Measurements from ENCODE around the gene GPX3. TPM values are rescaled to one million over a fixed set of nuclear protein-coding genes. Genes with fewer than 3 reads are reported as not detected.

The GPX3 gene
- total RNA-seq, 1 experiment from 2014 or later, result 20.4 TPM

GRCh38 chr5:151062405-151063141 is 42.2 kb downstream of the GPX3 start:
- Histone ChIP-seq H4K5ac (ENCODE audit: insufficient read length, low read depth, low read length) (no peak overlapping the region), H3K4ac (ENCODE audit: low read depth, low read length) (no peak overlapping the region), H2AK5ac (ENCODE audit: insufficient read length, low read length) (no peak overlapping the region), H3K4me2 (ENCODE audit: insufficient read depth, insufficient read length, low read length) (no peak overlapping the region), H2BK120ac (ENCODE audit: low read depth, low read length, poor library complexity, severe bottlenecking) (no peak overlapping the region), H2BK20ac (ENCODE audit: low read depth, low read length, poor library complexity, severe bottlenecking) (no peak overlapping the region), H3K27ac (ENCODE audit: insufficient read length, low read depth, low read length) (no peak overlapping the region), H2BK15ac (ENCODE audit: low read depth, low read length) (no peak overlapping the region), H3T11ph (ENCODE audit: low read length) (no peak overlapping the region), H3K18ac (ENCODE audit: insufficient read length, low read depth, low read length) (no peak overlapping the region), H4K91ac (ENCODE audit: insufficient read length, low read depth, low read length) (no peak overlapping the region), H3K14ac (ENCODE audit: insufficient read depth, low read length) (no peak overlapping the region), H4K20me1 (ENCODE audit: control insufficient read depth, insufficient read depth, insufficient read length) (no peaks in the 10 kb centered on the region), H3K79me1 (ENCODE audit: insufficient read depth, low read depth, low read length, poor library complexity, severe bottlenecking) (no peaks in the 10 kb centered on the region), H2AFZ (ENCODE audit: low read length) (no peak overlapping the region), H3K4me1 (ENCODE audit: insufficient read depth, low read length) (no peaks in the 10 kb centered on the region), H3K27me3 (ENCODE audit: insufficient read depth, low read length) (no peaks in the 10 kb centered on the region), H3K23me2 (ENCODE audit: insufficient read length, low read depth, low read length, poor library complexity, severe bottlenecking) (no peaks in the 10 kb centered on the region), H2BK5ac (ENCODE audit: insufficient read length, low read length) (no peak overlapping the region), H3K56ac (ENCODE audit: insufficient read length, low read depth, low read length) (no peak overlapping the region), H2BK12ac (ENCODE audit: insufficient read length, low read depth, low read length) (no peak overlapping the region), H4K8ac (replicated peaks; ENCODE audit: insufficient read length, low read depth, low read length) (no peak overlapping the region), H3K23ac (ENCODE audit: insufficient read length, low read depth, low read length) (no peak overlapping the region), H3K9me3 (ENCODE audit: control insufficient read depth, low read depth, low read length) (no peaks in the 10 kb centered on the region), H3K79me2 (ENCODE audit: insufficient read depth, low read length) (no peaks in the 10 kb centered on the region), H3K9ac (ENCODE audit: extremely low read depth, insufficient read length, low read length) (no peak overlapping the region)
- Mint-ChIP-seq H3K4me3 (no peak overlapping the region), H3K27ac (0 out of 7 replicates have a peak overlapping the region, but pooled peaks of 1 of the 3 experiments have one; percentile 84), H3K27me3 (ENCODE audit: low read depth) (no peaks in the 10 kb centered on the region), H3K9me3 (no peaks in the 10 kb centered on the region), H3K4me1 (peaks cover 12% of the 10 kb centered on the region in 2 experiments), H3K36me3 (ENCODE audit: insufficient read depth in 1 of 3, low read depth in 3 of 3) (peaks cover 3 to 34% (median 20%) of the 10 kb centered on the region in 3 experiments)
- TF ChIP-seq CTCF (conservative IDR thresholded peaks at IDR 0.05), result no peak
- no peak for DNase-seq
- no CpG with 5 or more reads among the region's 5 CpGs for WGBS (ENCODE audit: extremely low coverage, insufficient read length, low lambda C conversion rate)

All from H9 (cell line).